ENCODE results near the gene IARS1. TPM values are rescaled to one million over a fixed set of nuclear protein-coding genes. Genes with fewer than 3 reads are reported as not detected.

Gene IARS1
- total RNA-seq, 1 donor from 2014 or later: 63.8 TPM

GRCh38 chr9:92293075-92293354 lies 482 bp downstream of the IARS1 start:
- Histone ChIP-seq H3K36me3 (peaks cover 0 to 15% of the 10 kb centered on the region in 2 donors), H3K4me1 (peaks cover 22% of the 10 kb centered on the region), H3K27ac (peak overlapping the region; percentile 61), H3K9me3 (no peaks in the 10 kb centered on the region), H3K4me3 (peak overlapping the region; percentile 72 to 74), H3K27me3 (no peaks in the 10 kb centered on the region)
- no peak for DNase-seq (ENCODE audit: extremely low spot score in 2 of 2)
- no peak for TF ChIP-seq POLR2A (IDR thresholded peaks at IDR 0.05)
- no peak for TF ChIP-seq POLR2AphosphoS5 (IDR thresholded peaks at IDR 0.05; ENCODE audit: insufficient read depth in 1 of 2, low read depth in 1 of 2)
- TF ChIP-seq, protein P1, sequence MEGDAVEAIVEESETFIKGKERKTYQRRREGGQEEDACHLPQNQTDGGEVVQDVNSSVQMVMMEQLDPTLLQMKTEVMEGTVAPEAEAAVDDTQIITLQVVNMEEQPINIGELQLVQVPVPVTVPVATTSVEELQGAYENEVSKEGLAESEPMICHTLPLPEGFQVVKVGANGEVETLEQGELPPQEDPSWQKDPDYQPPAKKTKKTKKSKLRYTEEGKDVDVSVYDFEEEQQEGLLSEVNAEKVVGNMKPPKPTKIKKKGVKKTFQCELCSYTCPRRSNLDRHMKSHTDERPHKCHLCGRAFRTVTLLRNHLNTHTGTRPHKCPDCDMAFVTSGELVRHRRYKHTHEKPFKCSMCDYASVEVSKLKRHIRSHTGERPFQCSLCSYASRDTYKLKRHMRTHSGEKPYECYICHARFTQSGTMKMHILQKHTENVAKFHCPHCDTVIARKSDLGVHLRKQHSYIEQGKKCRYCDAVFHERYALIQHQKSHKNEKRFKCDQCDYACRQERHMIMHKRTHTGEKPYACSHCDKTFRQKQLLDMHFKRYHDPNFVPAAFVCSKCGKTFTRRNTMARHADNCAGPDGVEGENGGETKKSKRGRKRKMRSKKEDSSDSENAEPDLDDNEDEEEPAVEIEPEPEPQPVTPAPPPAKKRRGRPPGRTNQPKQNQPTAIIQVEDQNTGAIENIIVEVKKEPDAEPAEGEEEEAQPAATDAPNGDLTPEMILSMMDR (IDR thresholded peaks at IDR 0.05): no peak
- intact Hi-C loops (cut with DNase I): loop anchor here (10.0 kb wide), 2 partner anchors 158 to 1088 kb away; no protein-coding TSS in a partner anchor

DNA sequence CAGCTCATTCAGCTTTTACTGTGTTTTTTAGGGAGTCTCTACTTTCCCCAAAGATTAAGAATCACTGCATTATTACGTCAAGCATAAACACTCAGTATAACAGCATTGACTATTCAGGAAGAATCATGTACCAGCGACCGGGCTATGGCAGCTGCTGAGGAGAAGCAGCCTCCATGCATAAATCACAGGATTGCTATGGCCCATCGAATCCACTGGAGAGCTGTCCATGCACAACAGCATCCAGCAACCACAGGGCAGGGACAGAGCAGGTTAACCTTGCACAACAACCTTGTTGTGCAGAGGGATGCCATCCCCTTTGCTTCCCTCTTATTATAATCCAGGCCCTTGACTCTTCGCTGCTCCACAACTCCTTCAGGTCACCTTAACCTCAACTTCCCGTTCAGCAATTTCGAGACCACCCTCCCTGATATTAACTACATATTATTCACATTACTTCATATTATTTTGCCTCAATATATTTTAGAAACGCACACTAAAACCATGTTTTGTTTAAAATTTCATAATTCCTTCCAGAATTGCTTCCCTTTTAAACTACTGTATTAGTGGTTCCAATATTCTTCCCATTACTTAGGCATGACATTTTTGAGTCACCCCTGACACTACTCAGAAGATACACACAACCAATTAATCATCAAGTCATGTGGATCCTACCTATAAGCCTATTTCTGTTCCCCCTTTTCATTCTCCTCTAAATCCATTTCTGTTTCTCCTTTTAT lies 991 bp downstream of the IARS1 start:
- no peak for DNase-seq (ENCODE audit: extremely low spot score in 2 of 2)
- Histone ChIP-seq H3K4me3 (peak overlapping the region; percentile 72 to 74), H3K27me3 (no peaks in the 10 kb centered on the region), H3K4me1 (peaks cover 22% of the 10 kb centered on the region), H3K9me3 (no peaks in the 10 kb centered on the region), H3K36me3 (peaks cover 0 to 12% of the 10 kb centered on the region in 2 donors), H3K27ac (no peak overlapping the region)
- TF ChIP-seq, protein P1 (IDR thresholded peaks at IDR 0.05): no peak
- no peak for TF ChIP-seq POLR2A (IDR thresholded peaks at IDR 0.05)
- no peak for TF ChIP-seq POLR2AphosphoS5 (IDR thresholded peaks at IDR 0.05; ENCODE audit: insufficient read depth in 1 of 2, low read depth in 1 of 2)
- intact Hi-C loops (cut with DNase I): loop anchor here (10.0 kb wide), 2 partner anchors 158 to 1088 kb away; no protein-coding TSS in a partner anchor

DNA sequence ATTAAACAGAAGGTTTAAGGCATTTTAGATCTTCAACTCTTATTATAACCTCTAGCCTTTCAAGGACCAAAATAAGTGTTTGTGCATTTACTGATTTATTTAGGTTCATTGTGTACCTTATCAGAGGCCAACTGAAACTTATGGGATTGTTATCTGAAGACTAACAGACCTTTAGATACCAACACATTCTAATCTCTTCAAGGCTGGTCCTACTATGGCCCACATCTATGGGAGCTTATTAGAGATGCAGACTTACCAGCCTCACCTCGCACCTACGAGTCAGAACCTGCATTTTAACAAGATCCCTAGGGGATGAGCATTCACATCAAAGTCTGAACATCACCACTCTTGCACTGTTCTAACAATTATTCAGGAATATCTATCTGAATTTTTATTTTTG lies 1.9 kb downstream of the IARS1 start:
- H3K27ac ChIP-seq: no peak overlapping the region
- DNase-seq (ENCODE audit: extremely low spot score in 2 of 2): no peak
- peaks cover 0 to 15% of the 10 kb centered on the region in 2 donors for H3K36me3 ChIP-seq
- TF ChIP-seq, protein P1 (IDR thresholded peaks at IDR 0.05): no peak
- TF ChIP-seq POLR2A (IDR thresholded peaks at IDR 0.05) (no peak), POLR2AphosphoS5 (IDR thresholded peaks at IDR 0.05; ENCODE audit: insufficient read depth in 1 of 2, low read depth in 1 of 2) (no peak)
- peaks cover 22% of the 10 kb centered on the region for H3K4me1 ChIP-seq
- H3K4me3 ChIP-seq: no peak overlapping the region
- no peaks in the 10 kb centered on the region for H3K9me3 ChIP-seq
- no peaks in the 10 kb centered on the region for H3K27me3 ChIP-seq
- intact Hi-C loops (cut with DNase I): loop anchor here (10.0 kb wide), 2 partner anchors 157 to 1087 kb away; no protein-coding TSS in a partner anchor

- Histone ChIP-seq H3K27ac (no peak overlapping the region), H3K36me3 (peaks cover 0 to 21% of the 10 kb centered on the region in 2 donors), H3K27me3 (no peaks in the 10 kb centered on the region), H3K4me1 (peaks cover 22% of the 10 kb centered on the region), H3K4me3 (no peak overlapping the region), H3K9me3 (no peaks in the 10 kb centered on the region)
- intact Hi-C loops (cut with DNase I): loop anchor here (10.0 kb wide), 2 partner anchors 156 to 1086 kb away; no protein-coding TSS in a partner anchor
- TF ChIP-seq, protein P1 (IDR thresholded peaks at IDR 0.05): no peak
- TF ChIP-seq POLR2AphosphoS5 (IDR thresholded peaks at IDR 0.05; ENCODE audit: insufficient read depth in 1 of 2, low read depth in 1 of 2) (no peak), POLR2A (IDR thresholded peaks at IDR 0.05) (no peak)
- no peak for DNase-seq (ENCODE audit: extremely low spot score in 2 of 2)
Measured at GRCh38 chr9:92290785-92291429, 2.6 kb downstream of the IARS1 start.

Measured in vagina (tissue), 2 donors.